HG03039 (cell line): ENCODE measurements around the gene PPM1H.
"Not testable (repeated sequence)": the region's sequence is repeated elsewhere in the genome, so short reads cannot be mapped to it uniquely, and the experiment has no call there.

Experiments
- ATAC-seq: cut with Tn5 transposase; IDR thresholded peaks from one replicate; pipeline ENCODE4 v1.9.1; 2021; ENCODE audit warnings: mild to moderate bottlenecking, moderate library complexity; ENCODE audit not compliant: unreplicated experiment

Gene PPM1H

DNA sequence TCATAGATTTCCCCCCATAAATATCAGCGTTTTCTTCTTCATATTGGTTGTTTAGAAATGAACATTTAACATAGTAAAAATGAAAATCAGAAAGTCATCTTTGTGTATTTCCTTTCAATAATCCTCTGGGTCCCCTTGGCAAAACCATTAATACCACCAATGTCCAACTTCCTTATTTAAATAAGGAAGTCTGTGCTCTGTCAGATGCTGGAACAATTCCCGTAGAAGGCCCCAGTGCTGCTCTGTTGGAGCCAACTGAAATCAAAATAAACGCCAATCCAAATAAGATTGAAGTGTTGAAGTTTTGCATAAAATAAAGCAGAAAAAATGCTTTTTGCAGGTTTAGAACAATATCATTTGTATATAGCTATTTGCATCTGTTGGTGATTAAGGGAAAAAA is 93.1 kb downstream of the PPM1H start:
- ATAC-seq, result no peak

DNA sequence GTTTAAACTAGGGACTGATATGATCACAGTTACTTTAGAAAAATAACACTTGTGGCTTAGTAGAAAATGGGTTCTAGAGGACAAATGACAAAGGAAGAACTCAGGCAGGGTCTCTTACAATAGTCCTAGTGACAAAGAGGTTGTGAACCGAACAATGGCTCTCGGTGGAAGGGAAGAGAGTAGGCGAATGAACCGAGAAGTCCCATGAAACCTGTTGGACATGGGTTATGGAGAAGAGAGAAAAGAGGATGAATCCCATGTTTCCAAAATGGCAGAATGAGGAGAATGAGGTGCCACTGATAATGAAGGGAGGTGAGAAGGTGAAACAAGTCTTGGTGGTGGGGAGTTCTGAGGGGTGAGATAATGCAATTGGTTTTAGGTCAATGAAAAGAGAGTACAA is 94.1 kb downstream of the PPM1H start:
- no peak for ATAC-seq

DNA sequence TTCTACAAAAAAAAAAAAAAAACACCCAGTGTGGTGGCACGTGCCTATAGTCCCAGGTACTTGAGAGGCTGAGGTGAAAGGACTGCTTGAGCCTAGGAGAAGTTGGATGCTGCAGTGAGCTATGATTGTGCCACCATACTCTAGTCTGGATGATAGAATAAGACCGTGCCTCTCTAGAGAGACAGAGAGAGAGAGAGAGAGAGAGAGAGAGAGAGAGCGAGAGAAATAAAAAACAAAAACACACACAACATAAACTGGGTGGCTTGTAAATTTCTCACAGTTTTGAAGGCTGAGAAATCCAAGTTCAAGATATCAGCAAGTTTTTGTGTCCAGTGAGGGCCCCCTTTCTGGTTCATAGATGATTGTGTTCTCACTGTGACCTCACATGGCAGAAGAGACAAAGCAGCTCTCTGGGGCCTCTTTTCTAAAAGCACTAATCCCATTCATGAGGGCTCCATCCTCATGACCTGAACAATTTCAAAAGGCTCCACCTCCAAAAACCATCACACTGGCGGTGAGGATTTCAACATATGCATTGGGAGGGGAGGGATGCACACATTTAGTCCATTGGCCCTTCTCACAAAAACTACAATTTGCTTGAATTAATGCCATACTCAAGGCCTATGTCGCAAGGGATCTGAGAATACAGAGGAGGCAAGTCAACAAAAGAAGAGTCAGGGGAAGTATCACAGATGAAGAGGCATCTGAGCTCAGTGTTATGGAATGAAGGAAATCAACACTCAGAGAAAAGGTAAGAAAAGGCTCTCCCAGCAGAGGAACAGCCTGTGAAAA is 94.9 kb downstream of the PPM1H start:
- no peak for ATAC-seq

DNA sequence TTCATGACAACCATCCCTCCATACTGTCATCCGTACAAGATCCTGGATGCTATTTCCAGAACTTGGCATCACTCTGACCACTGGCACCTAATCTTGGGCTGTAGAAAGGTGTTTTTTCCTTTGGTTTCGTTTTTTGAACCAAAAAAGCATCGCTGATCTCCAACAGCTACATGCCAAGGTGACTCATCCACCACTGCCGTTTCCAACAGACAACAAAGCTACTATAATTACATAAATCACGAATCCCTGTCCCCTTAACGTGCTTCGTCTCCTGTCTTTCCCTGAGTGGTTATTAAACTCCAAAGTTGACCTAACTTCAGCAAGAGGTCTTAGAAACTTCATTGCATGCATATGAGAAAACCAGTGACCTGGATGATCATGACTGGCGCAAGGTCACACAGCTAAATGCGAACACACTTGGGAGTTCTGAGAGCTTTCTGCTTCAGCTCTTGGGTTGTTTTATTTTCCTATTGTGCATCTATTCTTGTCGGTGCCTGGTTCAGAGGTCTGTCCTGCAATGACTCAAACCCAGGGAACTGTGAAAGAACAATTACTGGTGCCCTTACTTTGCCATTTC is 99.9 kb downstream of the PPM1H start:
- peak; percentile 60 for ATAC-seq

DNA sequence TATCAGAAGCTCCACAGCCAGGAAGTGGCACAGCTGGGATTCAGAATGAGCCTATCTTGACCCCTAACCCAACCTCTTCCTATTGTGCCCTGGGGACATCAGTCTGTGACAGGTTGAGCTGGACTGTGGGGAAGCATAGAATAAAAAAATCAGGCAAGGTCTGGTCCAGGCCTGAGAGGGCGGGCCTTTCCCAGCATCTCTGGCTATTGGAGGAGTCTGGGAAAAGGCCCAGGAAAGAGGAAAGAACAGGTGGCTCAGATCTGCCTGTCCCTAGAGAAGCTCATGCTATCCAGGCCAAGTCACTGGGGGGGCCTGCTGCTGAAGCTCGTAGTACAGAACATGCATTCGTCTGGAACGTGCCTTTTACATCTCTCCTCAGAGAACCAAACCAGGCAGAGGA is 100.5 kb downstream of the PPM1H start:
- no peak for ATAC-seq

DNA sequence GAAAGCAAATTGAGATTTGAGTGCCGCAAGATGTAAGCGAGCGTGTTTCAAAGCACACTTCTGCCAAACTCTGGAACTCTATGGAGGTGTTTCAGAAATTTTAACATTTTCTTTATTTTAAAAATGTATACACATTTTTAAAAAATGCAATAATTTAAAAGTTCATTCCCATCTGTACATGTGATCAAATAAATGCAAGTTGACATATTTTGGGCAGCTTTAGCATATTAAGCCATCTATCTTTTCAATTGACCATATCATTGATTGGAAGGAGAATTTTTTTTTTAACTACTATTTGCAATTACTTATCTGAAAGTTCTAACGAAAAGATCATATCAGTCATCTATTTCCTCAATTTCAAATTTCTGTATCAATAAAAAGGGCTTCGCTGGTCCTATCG is 101.3 kb downstream of the PPM1H start:
- no peak for ATAC-seq

DNA sequence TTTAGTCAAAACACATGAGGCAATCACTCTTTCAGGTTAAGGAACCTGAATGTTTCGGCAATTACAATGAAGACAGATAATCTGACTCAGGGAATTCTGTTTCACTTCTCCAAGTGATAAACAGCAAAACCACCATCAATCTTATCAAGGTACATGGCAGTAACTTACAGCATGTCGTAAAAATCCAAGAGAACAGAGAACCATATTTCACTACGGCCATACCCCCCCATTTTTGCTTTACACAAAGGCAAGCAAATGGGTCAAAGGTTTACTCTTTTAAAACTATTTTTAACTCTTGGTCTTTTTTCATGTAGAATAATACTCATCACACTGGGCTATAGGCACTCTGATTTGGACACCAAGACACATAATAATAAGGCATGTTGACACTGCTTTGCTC is 102.4 kb downstream of the PPM1H start:
- no peak for ATAC-seq

DNA sequence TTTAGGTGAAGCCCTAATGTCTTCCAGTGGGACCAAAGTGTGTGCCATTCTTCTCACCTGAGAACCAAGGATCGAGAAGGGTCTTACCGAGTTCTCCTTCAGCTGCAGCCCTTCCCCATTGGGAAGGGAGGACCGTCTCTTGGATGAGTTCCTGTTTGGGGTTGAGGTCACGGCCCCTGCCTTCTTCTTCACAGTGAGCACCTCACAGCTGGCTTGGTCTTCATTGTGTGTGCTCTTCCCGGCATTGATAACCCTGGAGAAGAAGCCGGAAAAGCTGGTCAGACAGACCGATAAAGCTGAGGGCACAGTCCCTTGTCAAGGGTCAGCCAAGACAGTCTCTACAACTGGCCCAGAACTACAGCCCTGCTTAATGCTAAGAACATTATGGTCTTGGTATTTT is 102.9 kb downstream of the PPM1H start:
- ATAC-seq, result no peak

DNA sequence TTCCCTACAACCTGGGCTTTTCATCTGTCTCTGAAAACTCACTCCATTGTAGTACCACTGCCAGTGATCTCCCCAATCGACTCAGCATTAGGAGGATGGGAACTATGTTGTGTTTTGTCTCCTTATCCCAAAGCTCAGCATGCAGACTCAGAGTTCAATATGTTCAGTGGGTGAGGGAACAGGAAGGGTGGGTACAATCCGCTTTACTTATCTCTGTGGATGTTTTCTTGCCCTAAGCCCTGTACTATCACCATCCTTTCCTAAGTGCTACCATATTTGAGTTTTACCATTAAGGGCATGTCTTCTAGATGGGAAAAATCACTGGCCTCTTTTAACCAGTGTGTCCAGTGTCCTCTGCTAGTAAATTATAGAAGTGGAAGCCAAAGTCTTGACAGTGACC is 107.1 kb downstream of the PPM1H start:
- ATAC-seq, result no peak

DNA sequence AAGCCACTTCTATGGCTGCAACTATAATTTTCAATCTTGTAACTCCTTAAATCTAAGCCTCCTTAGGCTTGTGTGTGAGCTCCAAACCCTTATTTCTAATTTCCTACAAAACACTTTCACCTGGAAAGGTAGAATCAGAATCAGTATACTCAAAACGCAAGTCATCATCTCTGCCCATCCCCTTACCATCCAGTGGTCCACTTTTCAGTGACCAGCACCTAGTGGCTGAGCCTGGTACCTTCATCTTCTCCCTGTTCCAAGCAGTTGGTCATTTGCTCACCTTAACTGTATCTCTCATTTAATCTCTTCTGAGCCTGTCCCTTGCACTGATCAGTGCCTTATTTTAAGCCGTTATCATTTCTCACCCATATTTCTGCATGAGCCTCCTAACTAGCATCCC is 107.9 kb downstream of the PPM1H start:
- no peak for ATAC-seq

DNA sequence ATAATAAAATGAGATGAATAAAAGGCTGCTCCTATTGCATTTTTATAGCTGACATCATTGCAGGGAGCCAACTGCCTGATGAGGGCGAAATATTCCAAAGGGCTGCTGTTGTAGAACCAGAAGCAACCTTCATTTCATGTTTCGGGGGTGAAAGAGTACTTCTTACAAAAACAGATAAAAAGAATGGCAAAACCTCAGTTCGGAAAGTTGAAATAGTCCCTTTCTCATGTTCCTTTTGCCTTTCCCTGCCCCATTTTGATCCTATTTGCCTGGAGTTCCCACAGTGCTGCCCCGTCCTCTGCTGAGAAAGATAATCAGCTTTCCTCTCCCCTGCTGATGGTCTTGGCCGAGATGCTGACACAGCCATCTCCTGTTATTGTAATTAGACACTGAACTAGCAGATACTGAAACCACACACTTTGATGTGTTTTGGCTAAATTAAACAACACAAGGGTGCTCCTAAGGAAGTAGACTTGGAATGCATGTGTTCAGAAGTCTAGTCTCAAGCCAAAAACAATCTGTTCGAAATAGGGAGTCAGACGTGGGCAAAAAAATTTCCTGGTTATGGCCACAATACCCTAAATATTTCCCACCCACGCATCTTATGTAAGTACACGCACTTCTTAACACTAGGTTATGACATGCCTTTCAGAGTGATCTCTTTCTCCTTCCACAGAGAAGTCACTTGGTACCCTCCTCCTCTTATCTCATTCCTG is 117.2 kb downstream of the PPM1H start:
- ATAC-seq, result no peak

DNA sequence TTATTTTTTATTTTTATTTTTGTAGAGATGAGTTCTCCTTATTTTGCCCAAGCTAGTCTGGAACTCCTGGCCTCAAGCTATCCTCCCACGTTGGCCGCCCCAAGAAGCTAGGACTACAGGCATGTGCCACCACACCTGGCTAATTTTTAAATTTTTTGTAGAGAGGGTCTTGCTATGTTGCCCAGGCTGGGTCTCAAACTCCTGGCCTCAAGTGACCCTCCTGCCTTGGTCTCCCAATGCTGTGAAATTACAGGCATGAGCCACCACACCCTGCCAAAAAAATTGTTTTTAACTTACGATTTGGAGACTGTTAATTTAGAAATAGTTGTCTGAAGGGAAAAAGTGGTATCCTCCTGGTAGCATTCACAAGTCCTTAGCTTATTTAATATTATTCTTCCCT is 120.7 kb downstream of the PPM1H start:
- ATAC-seq, result no peak

DNA sequence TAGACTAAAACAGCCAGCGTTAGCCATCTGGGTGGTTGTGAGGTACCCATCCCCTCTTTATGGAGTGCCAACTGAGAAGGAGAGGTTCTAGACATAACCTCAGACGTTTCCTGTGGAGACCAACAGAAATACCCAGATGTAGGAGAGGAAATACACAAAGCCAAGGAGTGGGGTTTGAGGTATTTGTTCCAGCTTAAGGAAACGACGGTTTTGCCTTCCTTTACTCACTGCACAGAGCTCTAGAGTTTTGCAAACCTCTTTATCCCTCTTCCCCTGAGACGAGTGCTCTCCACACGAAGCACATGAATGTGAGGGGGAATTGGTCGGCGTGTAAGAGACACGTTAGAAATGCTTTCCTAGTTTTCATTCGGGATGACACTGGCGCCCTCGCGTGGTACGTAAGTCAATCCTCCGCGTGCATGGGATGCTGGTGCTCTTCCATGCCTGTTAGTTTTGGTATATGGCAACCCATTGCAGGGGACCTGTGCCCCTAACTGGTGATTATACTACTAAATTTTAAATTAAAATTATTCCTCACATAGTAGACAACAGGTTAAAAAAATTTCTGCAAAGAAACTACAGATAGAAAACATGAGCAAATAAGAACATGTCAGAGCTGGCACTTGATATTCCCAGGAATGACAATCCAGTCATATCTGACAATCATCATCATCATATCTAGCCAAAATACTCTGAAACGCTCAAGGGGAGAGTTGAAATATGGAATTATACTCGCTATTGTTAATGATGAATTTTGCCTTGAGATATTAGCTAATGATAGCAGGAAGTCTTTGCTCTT is 121.7 kb downstream of the PPM1H start:
- ATAC-seq, result peak; percentile 34

DNA sequence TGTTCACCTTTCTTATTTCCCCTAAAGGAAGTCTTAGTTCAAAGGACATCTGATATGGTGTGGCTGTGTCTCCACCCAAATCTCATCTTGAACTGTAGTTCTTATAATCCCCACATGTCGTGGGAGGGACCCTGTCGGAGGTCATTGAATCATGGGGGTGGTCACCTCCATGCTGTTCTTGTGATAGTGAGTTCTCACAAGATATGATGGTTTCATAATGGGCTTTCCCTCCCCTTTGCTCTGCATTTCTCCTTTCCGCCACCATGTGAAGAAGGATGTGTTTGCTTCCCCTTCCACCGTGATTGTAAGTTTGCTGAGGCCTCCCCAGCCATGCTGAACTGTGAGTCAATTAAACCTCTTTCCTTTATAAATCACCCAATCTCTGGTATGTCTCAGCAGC is 123.5 kb downstream of the PPM1H start:
- not testable (repeated sequence) for ATAC-seq

DNA sequence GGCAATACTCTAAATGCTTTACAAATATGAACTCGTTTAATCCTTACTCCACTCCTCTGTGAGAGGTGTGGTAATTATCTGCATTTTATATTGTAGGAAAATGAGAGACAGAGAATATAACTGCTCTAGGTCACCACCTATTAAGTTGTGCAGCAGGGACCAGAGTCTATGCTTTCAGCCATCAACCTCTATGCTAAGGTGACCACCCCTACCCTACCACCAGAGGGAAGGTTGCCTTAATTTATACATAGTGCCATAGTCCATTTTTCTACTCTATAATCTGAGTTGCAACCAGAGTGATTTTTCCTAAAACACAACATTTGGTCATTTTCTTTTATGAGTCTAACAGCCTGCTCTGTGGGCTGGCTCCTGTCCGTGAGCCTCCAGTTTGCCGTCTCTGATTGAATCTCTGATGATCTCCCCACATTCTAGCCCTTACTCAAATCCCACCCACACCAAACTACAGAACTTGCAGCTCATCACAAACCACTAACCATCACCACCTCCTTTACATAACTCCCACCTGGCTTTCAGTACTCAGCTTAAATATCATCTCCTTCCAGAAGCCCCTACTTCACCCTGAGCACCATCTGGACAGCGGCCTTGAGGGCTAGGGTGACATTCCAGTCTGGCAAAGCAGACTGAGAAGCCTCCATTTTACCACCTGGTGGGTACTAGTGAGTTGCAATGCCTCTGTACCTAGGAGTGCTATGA is 126.6 kb downstream of the PPM1H start:
- peak; percentile 81 for ATAC-seq

DNA sequence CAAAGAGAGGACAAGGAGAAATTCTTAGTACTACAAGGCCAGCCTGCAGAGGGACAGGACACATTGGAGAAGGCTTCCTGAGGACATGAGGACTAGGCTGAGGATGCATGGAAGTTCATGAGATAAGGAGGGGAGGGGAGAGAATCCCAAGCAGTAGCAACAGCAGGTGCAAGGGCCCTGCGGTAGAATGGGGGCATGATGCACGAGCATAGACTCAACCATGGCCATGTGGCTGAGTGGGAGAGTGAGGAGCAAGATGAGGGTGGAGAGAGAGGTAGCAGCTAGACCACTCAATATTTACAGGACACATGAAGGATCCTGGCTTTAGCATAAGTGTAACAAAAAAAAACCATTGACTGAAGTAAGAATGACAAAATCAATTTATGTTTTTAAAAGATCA is 128.1 kb downstream of the PPM1H start:
- ATAC-seq, result no peak

DNA sequence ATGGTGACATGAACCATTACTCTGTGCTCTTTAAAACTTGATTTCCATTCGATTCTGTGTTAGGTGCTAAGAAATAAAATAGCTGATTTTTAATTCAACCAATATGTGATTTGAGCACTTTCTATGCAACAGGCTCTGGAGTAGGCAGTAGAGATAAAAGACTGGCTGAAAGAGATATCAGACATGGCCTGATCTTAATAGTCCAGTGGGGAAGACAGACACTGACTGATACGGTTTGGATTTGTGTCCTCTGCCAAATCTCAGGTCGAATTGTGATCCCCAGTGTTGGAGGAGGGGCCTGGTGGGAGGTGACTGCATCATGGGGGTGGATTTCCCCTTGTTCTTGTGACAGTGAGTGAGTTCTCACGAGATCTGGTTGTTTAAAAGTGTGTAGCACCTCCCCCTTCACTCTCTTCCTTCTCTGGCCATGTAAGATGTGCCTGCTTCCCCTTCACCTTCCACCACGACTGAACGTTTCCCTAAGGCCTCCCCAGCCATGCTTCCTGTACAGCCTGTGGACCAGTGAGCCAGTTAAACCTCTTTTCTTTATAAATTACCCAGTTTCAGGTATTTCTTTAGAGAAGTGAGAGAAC is 128.6 kb downstream of the PPM1H start:
- no peak for ATAC-seq

DNA sequence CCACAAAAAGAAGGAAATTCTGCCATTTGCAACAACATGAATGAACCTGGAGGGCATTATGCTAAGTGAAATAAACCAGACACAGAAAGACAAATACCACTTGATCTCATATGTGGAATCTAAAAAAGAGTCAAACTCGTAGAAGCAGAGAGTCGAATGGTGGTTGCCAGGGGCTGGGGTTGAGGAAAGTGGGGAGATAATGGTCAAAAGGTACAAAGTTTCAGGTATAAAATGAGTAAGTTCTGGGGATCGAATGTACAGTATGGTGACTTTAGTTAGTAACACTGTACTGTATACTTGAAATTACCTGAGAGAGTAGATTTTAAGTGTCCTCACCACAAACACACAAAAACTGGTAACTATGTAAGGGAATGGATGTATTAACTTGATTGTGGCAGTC is 129.4 kb downstream of the PPM1H start:
- ATAC-seq, result peak; percentile 35

DNA sequence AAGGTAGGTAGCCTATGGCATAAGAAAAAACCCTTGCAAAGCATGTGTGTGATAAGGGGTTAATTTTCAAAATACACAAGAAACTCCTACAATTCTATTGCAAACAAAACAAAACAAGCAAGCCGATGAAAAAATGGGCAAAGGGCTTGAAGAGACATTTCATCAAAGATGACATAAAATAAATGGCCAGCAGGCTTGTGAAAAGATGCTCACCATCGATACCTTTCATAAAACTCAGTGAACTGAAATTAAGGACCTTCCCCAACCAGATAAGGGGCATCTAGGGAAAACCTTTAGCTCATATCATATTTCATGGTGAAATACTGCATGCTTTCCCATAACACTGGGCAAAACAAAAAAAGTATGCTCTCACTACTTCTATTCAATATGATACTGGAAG is 131.2 kb downstream of the PPM1H start:
- ATAC-seq, result no peak

DNA sequence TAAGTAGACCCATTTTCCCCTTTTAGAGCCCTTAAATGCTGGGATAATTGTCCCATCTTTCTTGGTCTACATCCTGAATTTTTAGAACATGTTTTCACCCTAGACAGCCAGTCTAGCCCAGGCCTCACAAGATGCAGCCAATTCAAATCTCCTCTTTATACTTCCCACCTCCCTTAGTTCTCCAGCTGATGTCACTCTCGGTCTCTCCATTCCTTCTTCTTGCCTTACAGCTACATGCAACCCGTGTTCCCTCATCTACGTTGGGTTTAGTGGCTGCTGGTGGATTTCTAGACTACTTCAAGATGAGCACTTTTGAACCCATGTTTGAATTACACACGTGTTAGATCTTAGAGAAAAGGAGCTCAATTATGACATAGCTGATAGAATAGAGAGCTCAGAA is 132.0 kb downstream of the PPM1H start:
- ATAC-seq, result no peak
